ENCODE results near the gene DSCAML1.

DSCAML1 gene

GRCh38 chr11:117548876-117549275, 248.1 kb downstream of the DSCAML1 start:
- no peak for DNase-seq (ENCODE audit: low spot score)

DNA sequence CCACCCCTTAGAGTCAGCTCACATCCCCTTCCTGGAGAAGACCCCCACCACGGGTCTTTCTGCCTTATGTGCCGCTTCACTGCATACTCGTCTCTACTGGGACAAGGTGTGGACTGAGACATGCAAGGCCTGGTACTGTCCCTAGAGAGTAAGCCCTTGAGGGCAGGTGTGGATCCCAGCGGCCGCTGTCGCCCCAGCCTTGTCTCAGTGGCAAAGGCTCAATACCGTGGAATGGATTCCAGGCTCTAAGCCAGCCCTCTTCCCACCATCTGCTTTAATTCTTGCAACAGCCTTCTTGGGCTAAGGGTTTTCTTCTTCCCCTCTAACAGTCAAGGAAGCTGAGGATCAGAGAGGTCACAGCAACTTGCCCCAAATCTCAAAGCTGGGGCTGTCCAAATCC, 249.1 kb downstream of the DSCAML1 start:
- DNase-seq (ENCODE audit: low spot score) = no peak

- DNase-seq (ENCODE audit: low spot score) = no peak
Measured at GRCh38 chr11:117547195-117547850, 249.7 kb downstream of the DSCAML1 start.

DNA sequence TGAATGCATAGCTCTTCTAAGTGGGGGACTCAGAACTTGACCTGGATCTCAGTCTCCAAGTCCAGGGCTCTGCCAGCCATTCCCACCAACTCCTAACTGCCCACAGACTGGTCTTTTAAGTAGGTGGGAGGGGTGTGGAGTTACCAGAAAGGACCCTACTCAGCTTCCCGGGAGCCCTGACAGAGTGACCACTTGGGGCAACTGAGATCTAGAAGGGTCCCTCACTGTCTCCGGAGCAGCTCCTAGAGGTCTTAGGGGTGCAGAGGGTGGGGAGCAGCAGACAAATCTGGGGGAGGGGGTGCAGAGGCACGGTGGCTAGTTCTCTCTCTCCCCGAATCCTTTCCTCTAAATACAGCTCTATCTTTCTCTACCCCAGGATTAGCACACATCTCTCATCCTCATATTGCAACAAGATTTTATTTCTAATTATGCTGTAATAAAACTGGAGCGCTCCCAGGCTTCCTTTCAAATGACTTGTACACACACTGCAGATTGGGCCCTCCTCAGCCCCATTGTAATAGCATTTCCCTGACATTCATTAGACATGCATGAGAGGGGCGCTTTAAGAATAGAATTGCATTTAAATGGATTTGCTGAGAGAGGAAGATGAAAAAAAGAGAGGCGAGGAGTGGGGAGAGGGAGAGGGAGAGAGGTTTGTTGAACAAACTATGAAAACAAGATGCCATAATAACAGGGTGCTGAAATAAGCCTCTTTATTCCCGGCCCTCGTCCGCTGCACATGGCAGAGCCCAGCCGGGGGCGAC, 250.4 kb downstream of the DSCAML1 start:
- DNase-seq (ENCODE audit: low spot score) = no peak

- no peak for DNase-seq (ENCODE audit: low spot score)
Measured at GRCh38 chr11:117545706-117546105, 251.3 kb downstream of the DSCAML1 start.

DNA sequence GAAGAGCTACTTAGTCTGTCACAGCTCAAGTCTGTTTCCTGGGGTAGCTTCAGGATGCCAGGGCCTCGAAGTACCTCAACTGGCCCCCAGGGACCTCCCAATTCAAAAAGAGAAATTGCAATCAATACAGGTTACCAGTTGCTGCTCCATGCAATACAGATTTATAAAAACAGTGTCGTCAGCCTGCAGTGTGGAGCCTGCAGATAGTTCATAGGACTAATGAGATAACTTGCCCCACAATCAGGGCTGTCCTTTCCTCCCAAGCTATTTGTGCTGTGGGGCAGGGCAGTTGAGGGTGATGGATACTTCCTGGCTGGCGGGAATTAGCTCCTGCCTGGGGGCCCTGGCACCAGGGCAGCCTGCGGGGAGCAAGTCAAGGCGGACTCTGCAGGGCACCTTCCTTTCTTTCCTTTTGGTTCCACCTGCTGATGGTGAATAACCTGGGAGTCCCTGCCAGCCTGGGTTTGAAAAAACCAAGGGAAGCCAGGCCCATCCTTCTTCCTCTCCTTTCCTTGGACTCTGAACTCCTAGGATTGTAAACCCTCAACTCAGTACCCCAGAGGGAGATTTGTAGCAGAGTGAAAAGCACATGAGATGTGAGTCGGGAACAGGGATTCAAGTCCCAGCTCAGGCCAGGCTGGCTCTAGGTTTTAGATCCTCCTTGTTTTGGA, 252.8 kb downstream of the DSCAML1 start:
- DNase-seq (ENCODE audit: low spot score) = no peak

DNA sequence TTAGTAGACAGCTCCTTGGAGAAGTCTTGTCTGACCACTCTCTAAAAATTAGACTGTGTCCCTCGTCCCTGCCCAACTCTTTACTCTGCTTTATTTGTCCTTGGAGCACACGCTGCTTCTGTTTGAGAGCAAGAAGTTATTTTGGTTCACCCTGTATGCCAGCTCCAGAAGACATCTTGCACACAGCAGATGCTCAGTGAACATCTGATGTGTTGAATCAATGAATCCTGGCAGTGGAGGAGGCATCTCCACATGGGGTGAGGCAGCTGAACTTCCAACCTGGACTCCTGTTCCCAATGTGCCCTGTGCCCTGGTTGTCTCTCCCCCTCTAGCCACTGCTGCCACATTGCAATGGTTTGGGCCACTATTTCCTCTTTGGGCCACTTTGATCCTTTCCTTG, 255.8 kb downstream of the DSCAML1 start:
- no peak for DNase-seq (ENCODE audit: low spot score)

DNA sequence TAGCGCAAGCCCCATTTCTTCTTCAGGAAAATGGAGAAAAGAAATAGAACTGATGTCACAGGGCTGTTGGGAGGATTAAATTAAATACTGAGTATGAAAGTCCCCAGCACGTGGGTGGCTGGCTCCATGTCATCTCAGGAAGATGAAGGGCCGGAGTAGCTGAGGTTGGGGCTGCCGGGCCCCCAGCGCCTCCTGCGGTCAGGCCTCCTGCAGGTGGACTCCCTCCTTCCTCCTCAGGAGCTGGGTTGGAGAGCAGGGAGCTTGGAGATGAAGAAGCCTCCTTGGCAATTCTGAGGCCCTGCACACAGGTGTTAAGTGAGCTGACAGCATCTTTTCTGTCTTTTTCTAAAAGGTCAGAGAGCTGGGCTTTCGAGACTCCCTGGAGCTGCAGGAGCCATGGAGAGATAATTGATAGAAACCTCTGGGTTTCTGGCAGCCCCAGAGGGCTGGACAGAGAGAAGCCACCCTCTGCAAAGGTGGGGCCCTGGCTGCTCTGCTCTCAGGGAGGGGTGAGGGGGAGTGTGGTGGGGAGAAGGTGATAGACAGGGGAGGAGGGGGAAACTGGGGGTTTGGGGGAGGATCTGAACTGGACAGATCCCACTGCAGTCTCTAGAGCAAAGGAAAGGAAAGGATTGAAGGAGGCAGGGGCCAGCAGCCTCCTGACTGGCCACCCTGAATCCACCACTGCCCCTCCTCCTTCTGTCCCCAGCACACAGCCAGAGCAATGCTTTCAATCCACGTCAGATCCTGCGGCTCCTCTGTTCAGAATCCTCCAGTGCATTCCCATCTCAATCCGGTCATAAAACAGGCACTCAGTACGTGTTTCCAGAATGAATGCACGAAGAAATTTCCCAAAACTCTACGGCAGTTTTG, 258.5 kb downstream of the DSCAML1 start:
- no peak for DNase-seq (ENCODE audit: low spot score)

DNA sequence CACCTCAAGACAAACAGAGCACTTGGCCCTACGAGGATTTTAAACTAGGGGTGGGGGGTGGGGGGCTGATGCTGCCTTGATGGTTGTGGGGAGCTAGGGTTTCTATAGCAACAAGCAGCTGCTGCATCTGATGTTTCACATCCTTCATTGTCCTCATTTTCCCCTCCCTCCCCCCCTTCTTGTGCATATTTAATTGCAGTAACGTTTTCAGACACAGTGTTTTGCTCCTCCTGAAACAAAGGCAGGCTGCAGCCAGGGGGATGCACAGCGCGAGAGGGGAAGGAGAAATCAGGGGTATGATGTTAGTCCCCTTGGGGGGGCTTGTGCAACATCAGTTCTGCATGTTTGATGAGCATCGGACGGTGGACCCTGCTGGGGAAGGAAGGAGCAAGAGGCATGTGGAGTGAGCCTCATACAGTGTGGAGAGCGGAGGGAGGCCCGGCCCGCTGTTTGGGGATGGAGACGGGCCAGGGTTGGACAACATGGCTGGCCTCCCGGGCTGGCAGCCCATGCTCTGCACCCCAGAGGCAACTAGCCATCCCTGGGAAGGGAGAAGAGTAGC, 261.1 kb downstream of the DSCAML1 start:
- no peak for DNase-seq (ENCODE audit: low spot score)

GRCh38 chr11:117535201-117535849, 261.7 kb downstream of the DSCAML1 start:
- no peak for DNase-seq (ENCODE audit: low spot score)

DNA sequence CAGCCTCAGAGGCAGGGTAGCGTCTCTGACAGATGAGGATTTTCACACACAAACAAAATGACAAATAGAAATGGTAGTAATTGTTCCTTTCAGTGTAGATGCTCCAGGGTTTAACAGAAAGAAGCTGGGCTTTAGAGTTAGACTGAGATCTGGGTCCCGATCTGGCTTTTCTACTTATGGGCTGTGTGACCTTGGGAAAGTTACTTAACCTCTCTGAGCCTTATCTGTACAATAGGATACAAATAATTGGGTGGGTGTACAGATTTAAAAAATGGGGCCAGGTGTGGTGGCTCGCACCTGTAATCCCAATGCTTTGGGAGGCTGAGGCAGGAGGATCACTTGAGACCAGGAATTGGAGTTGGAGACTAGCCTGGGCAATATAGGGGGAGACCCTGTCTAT, 264.4 kb downstream of the DSCAML1 start:
- DNase-seq (ENCODE audit: low spot score) = no peak

GRCh38 chr11:117529816-117530215, 267.2 kb downstream of the DSCAML1 start:
- DNase-seq (ENCODE audit: low spot score) = no peak

GRCh38 chr11:117528097-117528721, 268.8 kb downstream of the DSCAML1 start:
- DNase-seq (ENCODE audit: low spot score) = no peak

DNA sequence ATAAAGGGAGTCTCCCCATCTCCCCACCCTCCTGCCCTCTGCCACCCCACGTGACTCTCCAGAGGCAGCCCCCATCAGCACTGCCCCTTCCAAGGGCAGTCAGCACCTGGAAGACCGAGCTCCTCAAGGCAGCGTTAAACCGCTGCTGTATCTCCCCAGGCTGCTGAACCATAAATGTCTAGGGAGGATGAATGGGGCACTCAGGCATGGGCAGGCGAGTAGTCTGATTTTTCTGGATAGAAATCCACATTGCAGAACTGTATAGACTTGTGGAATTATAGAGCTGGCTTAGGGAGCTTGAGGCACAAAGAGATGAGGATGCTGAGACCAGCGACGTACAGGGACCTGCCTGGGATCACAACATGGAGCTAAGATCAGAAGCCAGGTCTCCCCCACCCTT, 269.7 kb downstream of the DSCAML1 start:
- no peak for DNase-seq (ENCODE audit: low spot score)

DNA sequence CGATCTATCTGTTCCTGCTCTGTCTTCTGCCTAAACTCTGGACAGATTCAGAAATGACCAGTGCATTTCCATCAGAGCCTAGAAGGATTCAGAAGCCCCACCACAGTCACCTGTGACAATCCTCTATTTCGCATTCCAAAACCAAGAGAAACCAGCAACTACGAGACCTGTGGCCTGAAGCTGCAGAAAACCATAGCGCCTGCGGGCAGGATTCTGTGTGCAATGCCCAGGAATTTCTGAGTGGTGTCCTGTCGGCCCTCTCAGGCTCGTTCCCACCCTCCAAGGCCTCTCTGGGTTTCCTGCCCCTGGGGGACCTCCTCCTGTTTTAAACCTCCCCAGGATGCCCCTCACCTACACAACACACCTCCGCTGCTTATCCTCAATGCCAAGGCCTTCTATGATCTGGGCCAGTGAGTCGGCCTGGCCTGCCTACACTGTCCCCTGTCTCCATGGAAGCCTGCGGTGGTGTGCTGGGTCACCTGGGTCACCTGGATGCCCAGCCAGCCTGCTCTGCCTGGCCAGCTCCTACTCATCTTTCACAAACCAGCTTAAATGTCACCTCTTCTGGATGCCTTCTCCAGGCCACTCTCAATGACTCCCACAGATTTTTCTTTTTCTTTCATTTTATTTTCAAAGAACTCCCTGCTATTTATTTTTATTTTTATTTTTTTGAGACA, 271.0 kb downstream of the DSCAML1 start:
- no peak for DNase-seq (ENCODE audit: low spot score)

DNA sequence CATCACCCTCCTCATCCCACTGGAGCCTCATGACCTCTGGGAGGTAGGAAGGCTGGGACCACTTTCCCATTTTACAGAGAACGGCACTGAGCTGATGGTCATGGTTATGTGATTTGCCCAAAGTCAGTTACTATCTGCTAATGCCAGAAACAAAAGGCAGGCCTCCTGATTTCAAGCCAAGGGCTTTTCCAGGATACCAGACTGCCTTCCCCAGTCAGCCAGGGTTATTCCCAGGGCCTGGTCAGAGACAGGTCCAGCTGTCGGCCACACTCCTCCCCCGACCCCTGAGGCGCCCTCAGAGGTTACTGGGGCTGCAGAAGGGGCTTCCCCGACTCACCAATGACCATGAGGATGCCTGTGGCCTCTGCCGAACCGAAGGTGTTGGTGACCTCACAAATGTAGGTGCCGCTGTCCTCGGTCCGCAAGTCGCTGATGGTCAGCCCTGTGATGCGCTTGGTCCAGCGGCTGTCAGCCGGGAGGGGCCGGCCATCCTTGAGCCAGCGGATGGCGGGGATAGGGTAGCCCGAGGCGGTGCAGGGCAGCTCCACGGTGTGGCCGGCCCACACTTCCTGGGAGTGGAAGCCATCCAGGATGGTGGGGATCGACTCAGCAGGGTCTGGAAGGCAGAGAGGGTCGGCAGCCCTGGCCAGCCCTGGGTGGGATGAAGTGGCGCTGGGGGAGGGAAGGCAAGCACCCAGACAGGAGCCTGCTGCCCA, 272.4 kb downstream of the DSCAML1 start:
- DNase-seq (ENCODE audit: low spot score) = no peak

DNA sequence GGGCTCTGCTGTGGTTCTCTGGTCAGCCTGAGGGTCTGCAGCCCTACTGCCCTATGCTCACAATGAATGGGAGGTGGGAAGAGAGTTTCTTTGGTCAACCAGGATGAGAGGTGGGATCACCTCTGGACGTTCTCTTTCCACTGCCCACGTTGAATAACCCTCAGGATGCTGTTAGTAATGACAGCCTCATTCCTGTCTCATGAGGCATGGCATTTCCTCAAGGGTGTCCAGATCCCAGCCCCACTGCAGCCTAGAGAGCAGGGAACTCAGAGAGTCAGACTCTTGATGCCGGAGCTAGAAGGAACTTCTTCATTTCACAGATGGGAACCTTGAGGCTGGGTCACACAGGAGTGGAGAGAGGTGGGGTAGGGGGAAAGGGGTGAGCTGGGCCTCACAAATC, 273.3 kb downstream of the DSCAML1 start:
- DNase-seq (ENCODE audit: low spot score) = no peak

- DNase-seq (ENCODE audit: low spot score) = no peak
Measured at GRCh38 chr11:117521974-117522373, 275.0 kb downstream of the DSCAML1 start.

GRCh38 chr11:117520966-117521365, 276.1 kb downstream of the DSCAML1 start:
- no peak for DNase-seq (ENCODE audit: low spot score)

DNA sequence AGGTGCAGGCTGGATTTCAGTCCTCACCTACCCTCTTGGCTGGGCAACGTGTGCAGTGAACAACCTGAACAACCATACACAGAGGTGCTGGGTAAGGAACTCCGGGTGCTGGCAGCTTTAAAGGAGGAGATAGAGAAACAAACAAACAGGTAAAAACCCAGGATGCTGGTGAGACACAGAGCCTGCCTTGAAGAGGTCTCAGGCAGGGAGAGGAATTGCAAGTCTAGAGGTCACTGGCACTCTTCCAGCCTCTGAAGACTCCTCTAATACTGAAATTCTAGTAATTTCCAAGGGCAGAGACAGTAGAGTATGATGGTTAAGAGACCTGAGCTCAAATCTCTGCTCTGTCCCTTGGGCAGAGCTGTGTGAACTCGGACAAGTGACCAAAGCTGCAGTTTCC, 276.8 kb downstream of the DSCAML1 start:
- no peak for DNase-seq (ENCODE audit: low spot score)
